NCI-H2227 treated with DMSO at 0.1 percent for 48 hours (cell line): ENCODE data around the gene TTLL10.
"Not testable (repeated sequence)": the region's sequence is repeated elsewhere in the genome, so short reads cannot be mapped to it uniquely, and the experiment has no call there.

Experiments used
- DNase-seq: peaks from one replicate; lab custom pipeline; 2025; lab: John Stamatoyannopoulos, UW

The TTLL10 gene

GRCh38 chr1:1173061-1173792 lies 453 bp upstream of the TTLL10 start:
- no peak for DNase-seq

- DNase-seq = no peak
These were observed 1.8 kb downstream of the TTLL10 start for GRCh38 chr1:1175221-1176062.

GRCh38 chr1:1176063-1176761 lies 2.5 kb downstream of the TTLL10 start:
- DNase-seq = not testable (repeated sequence)

DNA sequence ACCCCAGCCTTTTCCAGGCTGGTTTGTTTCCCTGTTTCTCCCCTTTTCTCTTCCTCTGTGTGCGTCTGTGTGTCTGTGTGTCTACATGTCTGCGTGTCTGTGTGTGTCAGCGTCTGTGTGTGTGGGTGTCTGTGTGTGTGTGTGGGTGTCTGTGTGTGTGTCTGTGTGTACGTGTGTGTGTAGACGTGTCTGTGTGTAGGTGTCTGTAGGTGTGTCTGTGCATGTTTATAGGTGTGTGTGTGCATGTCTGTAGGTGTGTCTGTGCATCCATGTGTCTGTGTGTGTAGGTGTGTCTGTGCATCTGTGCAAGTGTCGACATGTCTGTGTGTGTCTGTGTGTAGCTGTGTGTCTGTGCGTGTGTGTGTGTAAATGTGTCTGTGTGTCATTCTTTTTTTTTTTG lies 3.3 kb downstream of the TTLL10 start:
- no peak for DNase-seq

GRCh38 chr1:1177452-1178206 lies 3.9 kb downstream of the TTLL10 start:
- DNase-seq = no peak

GRCh38 chr1:1178794-1179331 lies 5.2 kb downstream of the TTLL10 start:
- DNase-seq = no peak

- DNase-seq = no peak
These were observed 5.8 kb downstream of the TTLL10 start for GRCh38 chr1:1179346-1179982.

DNA sequence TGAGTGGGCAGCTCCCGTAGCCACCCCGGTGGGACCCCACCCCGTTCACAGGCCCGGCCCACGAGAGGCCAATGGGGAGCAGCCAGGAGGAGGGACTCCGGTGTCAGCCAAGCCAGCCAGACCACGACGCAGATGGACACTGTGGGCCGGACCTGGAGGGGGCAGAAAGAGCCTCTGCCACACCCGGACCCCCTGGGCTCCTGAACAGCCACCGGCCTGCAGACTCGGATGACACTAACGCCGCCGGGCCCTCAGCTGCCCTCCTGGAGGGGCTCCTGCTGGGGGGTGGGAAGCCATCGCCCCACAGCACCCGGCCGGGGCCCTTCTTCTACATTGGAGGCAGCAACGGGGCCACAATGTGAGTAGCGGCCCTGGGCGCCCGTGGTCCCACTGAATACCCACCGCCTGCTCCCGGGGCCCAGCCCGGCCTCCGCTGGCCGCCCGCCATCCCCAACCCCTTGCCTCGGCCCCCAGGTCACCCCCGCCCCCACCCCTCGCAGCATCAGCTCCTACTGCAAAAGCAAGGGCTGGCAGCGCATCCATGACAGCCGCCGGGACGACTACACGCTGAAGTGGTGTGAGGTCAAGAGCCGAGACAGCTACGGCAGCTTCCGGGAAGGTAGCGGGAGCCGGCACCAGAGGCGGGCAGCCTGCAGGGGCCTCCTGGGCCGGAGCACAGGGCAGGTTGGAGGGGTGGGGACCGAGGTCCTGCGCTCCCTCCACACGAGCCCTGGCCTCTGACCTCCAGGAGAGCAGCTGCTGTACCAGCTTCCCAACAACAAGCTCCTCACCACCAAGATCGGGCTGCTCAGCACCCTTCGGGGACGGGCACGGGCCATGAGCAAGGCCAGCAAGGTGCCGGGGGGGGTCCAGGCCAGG lies 6.5 kb downstream of the TTLL10 start:
- no peak for DNase-seq

DNA sequence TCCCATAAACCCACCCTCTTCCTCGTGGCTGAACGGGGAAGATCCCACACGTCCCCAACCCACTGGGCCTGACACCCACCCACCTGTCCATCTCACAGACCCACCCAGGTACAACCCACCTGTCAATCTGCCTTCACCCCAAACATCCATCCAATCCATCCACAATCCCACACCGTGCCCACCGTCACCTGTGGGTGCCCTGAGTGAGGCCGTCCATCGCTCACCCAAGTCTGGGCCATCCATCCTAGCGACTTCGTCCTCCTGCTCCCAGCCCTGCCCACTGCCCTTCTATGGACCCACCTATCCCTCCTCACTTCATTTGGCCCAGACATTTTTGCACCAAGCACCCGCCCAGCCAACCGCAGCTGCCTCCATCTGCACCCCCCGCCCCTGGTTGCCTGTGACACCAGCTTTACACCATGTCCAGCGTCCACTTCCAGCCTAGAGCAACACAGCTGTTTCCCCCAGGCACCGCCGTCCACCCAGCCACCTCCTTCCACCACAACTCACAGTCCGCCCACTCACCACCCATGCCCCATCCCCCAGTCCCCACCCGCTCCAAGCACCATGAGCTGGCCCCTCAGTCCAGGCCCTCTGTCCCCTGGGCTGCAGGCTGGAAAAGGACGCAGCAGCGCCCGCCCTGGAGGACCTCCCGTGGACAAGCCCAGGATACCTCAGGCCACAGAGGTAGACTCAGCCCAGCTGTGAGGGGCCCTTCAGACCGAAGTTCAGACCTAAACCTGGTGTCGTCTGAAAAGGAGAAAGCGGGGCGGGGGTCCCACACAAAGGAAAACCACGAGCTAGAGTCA lies 7.7 kb downstream of the TTLL10 start:
- DNase-seq = no peak

- DNase-seq = no peak
These were observed 8.3 kb downstream of the TTLL10 start for GRCh38 chr1:1181938-1182410.

- no peak for DNase-seq
These were observed 9.0 kb downstream of the TTLL10 start for GRCh38 chr1:1182491-1183220.

- no peak for DNase-seq
These were observed 9.6 kb downstream of the TTLL10 start for GRCh38 chr1:1183221-1183747.

DNA sequence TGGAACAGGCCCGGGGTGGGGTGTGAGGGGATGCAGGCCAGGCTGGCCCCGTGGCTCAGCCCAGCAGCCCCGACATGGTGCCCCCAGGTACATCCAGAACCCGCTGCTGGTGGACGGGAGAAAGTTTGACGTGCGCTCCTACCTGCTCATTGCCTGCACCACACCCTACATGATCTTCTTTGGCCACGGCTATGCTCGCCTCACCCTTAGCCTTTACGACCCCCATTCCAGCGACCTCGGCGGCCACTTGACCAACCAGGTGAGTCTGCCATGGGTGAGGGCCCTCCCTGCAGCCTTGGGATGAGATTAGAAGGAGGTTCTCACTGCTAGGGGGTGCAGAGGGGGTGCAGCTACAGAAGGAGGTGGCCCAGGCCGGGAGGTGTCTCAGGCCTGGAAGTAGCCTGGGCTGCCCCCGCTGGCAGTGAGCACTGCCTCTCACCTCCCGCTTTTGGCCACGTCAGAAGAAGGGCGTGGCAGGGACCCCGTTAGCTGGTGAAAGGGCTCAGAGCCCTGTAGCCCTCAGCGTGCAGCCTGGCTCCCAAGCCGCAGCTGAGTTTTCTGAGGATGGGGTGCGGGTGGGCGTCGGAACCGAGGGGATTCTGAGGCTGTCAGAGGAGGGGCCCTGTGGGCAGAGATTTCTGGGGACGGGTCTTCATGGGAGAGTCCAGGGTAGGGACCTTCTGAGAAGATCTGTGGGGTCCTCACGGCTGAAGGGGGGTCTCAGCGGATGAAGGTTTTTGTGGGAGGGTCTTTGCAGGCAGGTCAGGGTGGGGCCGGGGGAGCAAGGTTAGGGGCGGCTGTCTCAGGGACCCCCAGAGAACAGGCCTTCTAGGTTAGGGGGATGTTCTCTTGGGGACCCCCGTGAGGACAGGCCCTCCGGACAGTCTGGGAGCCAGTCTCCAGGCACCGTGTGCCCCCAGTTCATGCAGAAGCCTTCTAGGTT lies 10.4 kb downstream of the TTLL10 start:
- no peak for DNase-seq

GRCh38 chr1:1185101-1185765 lies 11.6 kb downstream of the TTLL10 start:
- no peak for DNase-seq

GRCh38 chr1:1187938-1188337 lies 14.3 kb downstream of the TTLL10 start:
- no peak for DNase-seq

DNA sequence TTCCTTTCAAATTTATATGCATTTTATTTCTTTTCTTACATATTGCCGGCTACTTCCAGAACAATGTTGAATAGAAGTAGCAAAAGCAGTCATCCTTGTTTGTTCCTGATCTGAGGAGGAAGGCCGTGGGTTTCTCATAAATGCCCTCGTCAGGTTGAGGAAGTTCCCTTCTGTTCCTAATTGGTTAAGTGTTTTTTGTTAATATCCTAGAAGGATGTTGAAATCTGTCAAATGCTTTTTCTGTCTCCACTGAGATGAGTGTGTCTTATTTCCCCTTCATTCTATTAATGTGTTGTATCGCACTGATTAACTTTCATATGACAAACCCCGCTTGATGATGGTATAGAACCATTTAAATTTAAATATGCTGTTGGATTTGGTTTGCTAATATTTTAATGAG lies 15.4 kb downstream of the TTLL10 start:
- DNase-seq = no peak

GRCh38 chr1:1191734-1192133 lies 18.1 kb downstream of the TTLL10 start:
- no peak for DNase-seq
